Measurements from ENCODE around the gene MOCS3. TPM values are rescaled to one million over a fixed set of nuclear protein-coding genes. Genes with fewer than 3 reads are reported as not detected.

MOCS3 gene
- total RNA-seq, 2 donors from 2014 or later, result 6.6 to 7.9 TPM

DNA sequence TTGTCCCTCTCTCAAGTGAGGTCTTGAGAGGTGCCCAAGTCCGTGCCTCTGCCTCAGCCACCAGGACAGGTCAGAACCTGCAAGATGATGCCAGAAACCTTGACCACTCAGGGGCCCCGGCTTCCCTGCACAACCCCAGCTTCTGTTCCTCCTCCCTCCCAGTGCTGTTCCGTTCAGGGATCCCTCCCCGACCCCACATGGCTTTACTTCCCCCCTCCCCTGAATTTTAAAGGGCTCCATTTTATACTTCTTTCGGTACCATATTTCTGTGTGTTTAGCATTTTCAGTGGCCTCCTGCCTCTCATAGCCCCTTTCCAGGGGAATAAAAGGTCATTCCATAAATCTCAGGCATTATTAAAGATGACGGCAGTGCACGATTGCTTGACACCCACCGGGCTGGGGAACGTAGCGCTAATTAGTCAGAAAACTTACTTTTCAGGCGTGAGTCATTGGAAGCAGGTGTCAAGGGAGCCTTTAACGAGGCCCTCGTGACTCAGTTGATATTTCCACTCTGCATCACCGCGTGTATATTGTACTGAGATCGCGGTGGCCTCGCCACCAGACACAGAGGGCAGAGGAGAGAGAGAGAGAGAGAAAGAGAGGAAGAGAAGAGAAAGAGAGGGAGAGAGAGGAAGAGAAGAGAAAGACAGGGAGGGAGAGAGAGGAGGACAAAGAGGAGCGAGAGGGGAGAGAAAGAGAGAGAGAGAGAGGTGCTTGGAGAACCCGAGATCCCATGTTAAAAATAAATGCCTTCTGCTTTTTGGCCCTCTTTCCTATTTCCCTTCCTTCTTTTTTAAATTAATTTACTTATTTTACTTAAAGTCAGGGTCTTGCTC is 43.0 kb downstream of the MOCS3 start:
- DNase-seq (ENCODE audit: low spot score), result no peak
- Histone ChIP-seq H3K36me3 (no peaks in the 10 kb centered on the region), H3K9me3 (no peaks in the 10 kb centered on the region), H3K27me3 (replicated peaks; ENCODE audit: insufficient read depth) (no peaks in the 10 kb centered on the region), H3K4me1 (replicated peaks) (no peaks in the 10 kb centered on the region), H3K4me3 (no peak overlapping the region), H3K27ac (no peak overlapping the region)
- no peak for TF ChIP-seq POLR2AphosphoS5 (IDR thresholded peaks at IDR 0.05)
- no peak for TF ChIP-seq POLR2A (IDR thresholded peaks at IDR 0.05)
- TF ChIP-seq, protein P1, sequence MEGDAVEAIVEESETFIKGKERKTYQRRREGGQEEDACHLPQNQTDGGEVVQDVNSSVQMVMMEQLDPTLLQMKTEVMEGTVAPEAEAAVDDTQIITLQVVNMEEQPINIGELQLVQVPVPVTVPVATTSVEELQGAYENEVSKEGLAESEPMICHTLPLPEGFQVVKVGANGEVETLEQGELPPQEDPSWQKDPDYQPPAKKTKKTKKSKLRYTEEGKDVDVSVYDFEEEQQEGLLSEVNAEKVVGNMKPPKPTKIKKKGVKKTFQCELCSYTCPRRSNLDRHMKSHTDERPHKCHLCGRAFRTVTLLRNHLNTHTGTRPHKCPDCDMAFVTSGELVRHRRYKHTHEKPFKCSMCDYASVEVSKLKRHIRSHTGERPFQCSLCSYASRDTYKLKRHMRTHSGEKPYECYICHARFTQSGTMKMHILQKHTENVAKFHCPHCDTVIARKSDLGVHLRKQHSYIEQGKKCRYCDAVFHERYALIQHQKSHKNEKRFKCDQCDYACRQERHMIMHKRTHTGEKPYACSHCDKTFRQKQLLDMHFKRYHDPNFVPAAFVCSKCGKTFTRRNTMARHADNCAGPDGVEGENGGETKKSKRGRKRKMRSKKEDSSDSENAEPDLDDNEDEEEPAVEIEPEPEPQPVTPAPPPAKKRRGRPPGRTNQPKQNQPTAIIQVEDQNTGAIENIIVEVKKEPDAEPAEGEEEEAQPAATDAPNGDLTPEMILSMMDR (IDR thresholded peaks at IDR 0.05), result no peak
- WGBS, result 80% methylated on average over 20 of the region's 20 CpGs
- intact Hi-C loops (cut with DNase I), result no loop called here

DNA sequence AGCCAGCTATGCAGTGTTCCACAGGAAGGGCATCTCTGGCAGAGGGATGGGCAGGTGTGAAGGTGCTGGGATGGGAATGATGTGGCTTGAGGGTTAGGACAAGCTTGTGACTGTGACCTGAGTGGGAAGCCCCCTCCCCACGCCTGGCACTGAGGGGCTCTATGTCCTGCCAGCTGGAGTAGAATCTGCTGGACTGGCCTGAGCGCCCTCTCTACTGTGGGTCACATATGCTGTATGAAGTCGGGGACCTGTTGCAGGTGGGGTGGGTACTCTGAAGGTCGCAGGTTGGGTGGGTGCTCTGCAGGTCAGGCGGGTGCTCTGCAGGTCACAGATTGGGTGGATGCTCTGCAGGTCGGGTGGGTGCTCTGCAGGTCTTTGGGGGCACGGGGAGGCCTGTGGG is 44.0 kb downstream of the MOCS3 start:
- intact Hi-C loops (cut with DNase I), result no loop called here
- no peaks in the 10 kb centered on the region for H3K9me3 ChIP-seq
- DNase-seq (ENCODE audit: low spot score), result no peak
- WGBS, result 90% methylated on average over 7 of the region's 7 CpGs
- H3K27me3 ChIP-seq (replicated peaks; ENCODE audit: insufficient read depth), result no peaks in the 10 kb centered on the region
- no peak for TF ChIP-seq POLR2A (IDR thresholded peaks at IDR 0.05)
- no peaks in the 10 kb centered on the region for H3K4me1 ChIP-seq (replicated peaks)
- no peak overlapping the region for H3K27ac ChIP-seq
- no peaks in the 10 kb centered on the region for H3K36me3 ChIP-seq
- no peak overlapping the region for H3K4me3 ChIP-seq

- no peaks in the 10 kb centered on the region for H3K4me1 ChIP-seq (replicated peaks)
- TF ChIP-seq, protein P1 (IDR thresholded peaks at IDR 0.05), result no peak
- TF ChIP-seq POLR2A (IDR thresholded peaks at IDR 0.05) (no peak), POLR2AphosphoS5 (IDR thresholded peaks at IDR 0.05) (no peak)
- H3K4me3 ChIP-seq, result no peak overlapping the region
- no peaks in the 10 kb centered on the region for H3K27me3 ChIP-seq (replicated peaks; ENCODE audit: insufficient read depth)
- no peak overlapping the region for H3K27ac ChIP-seq
- no peak for DNase-seq (ENCODE audit: low spot score)
- no peaks in the 10 kb centered on the region for H3K36me3 ChIP-seq
- intact Hi-C loops (cut with DNase I), result no loop called here
- 67% methylated on average over 21 of the region's 21 CpGs for WGBS
- H3K9me3 ChIP-seq, result no peaks in the 10 kb centered on the region
Measured at GRCh38 chr20:51003753-51004152, 45.1 kb downstream of the MOCS3 start.

DNA sequence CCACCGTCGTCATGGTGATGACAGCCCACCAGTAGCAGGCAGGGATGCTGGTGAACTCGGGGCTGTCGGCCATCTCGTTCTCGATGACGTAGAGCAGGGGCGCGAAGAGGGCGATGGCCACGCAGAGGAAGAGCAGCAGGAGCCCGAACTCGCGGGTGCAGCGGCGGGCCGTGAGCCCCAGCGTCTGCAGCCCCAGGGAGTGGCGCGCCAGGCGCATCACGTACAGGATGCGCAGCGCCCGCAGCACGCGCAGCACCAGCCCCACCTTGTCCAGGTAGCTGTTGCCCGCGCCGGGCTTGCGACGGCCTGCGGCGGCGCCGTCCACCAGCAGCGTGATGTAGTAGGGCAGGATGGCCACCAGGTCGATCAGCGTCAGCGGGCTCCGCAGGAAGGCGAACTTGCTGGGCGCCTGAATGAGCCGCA is 45.7 kb downstream of the MOCS3 start:
- no peaks in the 10 kb centered on the region for H3K27me3 ChIP-seq (replicated peaks; ENCODE audit: insufficient read depth)
- H3K4me1 ChIP-seq (replicated peaks), result no peaks in the 10 kb centered on the region
- no peaks in the 10 kb centered on the region for H3K9me3 ChIP-seq
- no peak overlapping the region for H3K4me3 ChIP-seq
- TF ChIP-seq POLR2A (IDR thresholded peaks at IDR 0.05) (no peak), POLR2AphosphoS5 (IDR thresholded peaks at IDR 0.05) (no peak)
- TF ChIP-seq, protein P1 (IDR thresholded peaks at IDR 0.05), result no peak
- H3K27ac ChIP-seq, result no peak overlapping the region
- no peak for DNase-seq (ENCODE audit: low spot score)
- intact Hi-C loops (cut with DNase I), result no loop called here
- no peaks in the 10 kb centered on the region for H3K36me3 ChIP-seq
- WGBS, result 94% methylated on average over 44 of the region's 44 CpGs

DNA sequence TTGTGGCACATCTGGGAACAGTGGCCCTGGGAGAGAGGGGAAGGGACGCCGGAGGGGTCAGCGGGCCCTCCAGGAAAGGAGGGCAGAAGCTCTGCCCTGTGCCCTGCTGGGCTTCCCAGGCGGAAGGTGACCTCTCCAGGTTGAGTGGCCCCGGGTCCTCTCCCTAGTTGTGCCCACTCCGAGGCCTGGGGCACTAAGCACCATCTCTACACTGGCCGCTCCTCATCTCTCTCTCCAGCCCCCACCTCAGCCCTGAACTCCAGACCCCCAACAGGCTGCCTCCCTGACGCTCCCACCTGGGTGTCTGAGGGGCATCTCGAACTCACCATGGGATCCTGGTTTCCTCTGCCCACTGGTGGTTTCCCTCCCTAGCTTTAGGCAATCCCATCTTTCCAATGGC is 46.2 kb downstream of the MOCS3 start:
- intact Hi-C loops (cut with DNase I), result no loop called here
- 96% methylated on average over 9 of the region's 9 CpGs for WGBS
- Histone ChIP-seq H3K27ac (no peak overlapping the region), H3K27me3 (replicated peaks; ENCODE audit: insufficient read depth) (no peaks in the 10 kb centered on the region), H3K36me3 (no peaks in the 10 kb centered on the region), H3K9me3 (no peaks in the 10 kb centered on the region), H3K4me1 (replicated peaks) (no peaks in the 10 kb centered on the region), H3K4me3 (no peak overlapping the region)
- no peak for DNase-seq (ENCODE audit: low spot score)
- TF ChIP-seq POLR2AphosphoS5 (IDR thresholded peaks at IDR 0.05), result no peak
- TF ChIP-seq, protein P1 (IDR thresholded peaks at IDR 0.05), result no peak
- TF ChIP-seq POLR2A (IDR thresholded peaks at IDR 0.05), result no peak
